GM06990 (cell line): ENCODE results near the gene S100A5.

Experiments
- DNase-seq: peaks from one replicate; pipeline ENCODE4 v3.0.0-alpha.2; 2011; ENCODE audit not compliant: insufficient read length; ENCODE audit errors: extremely low read depth
- H3K27me3 ChIP-seq: replicated peaks from 2 replicates; pipeline ENCODE4 v1.6.0; 2011; ENCODE audit warnings: low read length; ENCODE audit not compliant: control insufficient read depth, insufficient read depth
- H3K36me3 ChIP-seq: 2 replicates; pipeline ENCODE4 v1.5.1; 2011; ENCODE audit warnings: low read length; ENCODE audit not compliant: control insufficient read depth, insufficient read depth
- H3K4me3 ChIP-seq: replicated peaks from 2 replicates; pipeline ENCODE4 v1.5.1; 2011; ENCODE audit warnings: low read depth, mild to moderate bottlenecking, control low read depth, low read length
- TF ChIP-seq, protein P1 (sequence below): IDR thresholded peaks from 2 replicates; pipeline ENCODE4 v1.5.1; 2011; ENCODE audit warnings: low read length, control low read depth, mild to moderate bottlenecking, inconsistent platforms; ENCODE audit not compliant: insufficient read depth, poor library complexity, severe bottlenecking

The S100A5 gene

DNA sequence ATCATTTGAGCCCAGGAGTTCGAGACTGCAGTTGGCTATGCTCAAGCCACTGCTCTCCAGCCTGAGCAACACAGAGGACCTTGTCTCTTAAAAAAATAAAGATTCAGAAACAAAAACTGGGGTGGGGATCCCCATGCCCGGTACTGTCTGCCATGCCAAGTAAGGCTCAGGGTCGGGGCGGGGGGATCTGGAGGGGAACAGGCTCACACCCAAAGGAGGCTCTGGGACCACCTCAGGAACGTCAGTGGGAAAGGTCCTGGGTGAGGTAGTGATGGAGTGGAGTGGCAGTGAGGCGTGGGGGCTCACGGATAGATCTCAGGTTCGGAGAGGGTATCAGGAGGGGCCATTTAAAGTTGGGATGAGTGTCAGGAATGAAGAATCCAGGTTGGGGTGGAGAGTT lies 5.6 kb upstream of the S100A5 start:
- no peak for DNase-seq
- H3K36me3 ChIP-seq: no peaks in the 10 kb centered on the region
- H3K27me3 ChIP-seq: no peaks in the 10 kb centered on the region; the same call in 1 of the 2 replicates
- no peak overlapping the region for H3K4me3 ChIP-seq
- TF ChIP-seq, protein P1, sequence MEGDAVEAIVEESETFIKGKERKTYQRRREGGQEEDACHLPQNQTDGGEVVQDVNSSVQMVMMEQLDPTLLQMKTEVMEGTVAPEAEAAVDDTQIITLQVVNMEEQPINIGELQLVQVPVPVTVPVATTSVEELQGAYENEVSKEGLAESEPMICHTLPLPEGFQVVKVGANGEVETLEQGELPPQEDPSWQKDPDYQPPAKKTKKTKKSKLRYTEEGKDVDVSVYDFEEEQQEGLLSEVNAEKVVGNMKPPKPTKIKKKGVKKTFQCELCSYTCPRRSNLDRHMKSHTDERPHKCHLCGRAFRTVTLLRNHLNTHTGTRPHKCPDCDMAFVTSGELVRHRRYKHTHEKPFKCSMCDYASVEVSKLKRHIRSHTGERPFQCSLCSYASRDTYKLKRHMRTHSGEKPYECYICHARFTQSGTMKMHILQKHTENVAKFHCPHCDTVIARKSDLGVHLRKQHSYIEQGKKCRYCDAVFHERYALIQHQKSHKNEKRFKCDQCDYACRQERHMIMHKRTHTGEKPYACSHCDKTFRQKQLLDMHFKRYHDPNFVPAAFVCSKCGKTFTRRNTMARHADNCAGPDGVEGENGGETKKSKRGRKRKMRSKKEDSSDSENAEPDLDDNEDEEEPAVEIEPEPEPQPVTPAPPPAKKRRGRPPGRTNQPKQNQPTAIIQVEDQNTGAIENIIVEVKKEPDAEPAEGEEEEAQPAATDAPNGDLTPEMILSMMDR: no peak

DNA sequence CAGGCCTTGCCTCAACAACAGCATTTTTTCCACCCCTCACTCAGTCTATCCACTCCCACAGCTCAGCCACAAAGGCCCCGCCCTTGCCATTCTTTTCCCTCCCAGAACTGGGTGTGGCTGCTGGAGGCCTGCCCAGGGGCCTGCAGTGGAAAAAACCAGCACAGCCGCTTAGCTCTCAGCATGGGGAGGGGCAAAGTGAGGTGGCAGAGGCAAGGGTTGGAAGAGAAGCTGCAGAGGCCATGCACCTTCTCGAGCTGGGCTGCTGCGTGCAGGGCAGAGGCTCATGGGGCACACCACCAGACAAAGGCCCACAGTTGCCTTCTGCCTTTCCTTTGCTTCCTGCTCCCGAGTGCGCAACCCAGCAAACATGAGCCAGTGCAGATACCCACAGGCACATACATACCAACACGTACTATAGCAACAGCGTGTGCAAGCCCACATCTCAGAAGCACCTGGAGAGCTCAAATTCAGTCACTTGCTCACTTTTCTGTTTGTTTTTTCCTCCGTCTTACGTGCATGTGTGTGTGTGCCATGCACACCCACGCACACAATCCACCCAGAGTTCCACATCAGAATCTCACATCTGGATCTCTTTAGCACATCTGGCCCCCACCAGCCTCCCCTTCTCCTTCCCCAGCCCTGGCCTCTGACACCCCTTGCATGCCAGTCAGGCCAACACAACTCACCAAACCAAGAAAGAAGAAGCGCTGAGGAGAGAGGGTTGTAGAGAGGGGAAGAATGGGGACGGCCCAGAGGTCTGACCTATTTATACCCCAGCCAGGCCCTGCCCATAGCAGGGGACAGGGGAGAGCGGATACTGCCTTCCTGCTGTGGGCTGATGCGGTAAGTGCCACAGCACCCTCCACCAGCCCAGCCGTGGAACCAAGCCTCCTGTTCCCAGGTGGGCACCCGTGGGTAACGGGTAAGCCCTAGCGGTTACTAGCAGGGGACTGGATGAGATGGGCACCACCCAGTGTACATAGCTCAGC lies 4.6 kb upstream of the S100A5 start, which contains the start of gene S100A4:
Gene S100A4 (minus strand): TSS at position 740 of the 989 bp plus-strand sequence. CDS start 1,012 bp downstream, outside the sequence.
- Histone ChIP-seq H3K4me3 (no peak within 1 kb of the TSS), H3K27me3 (no peaks in the 10 kb centered on the region; the same call in 1 of the 2 replicates), H3K36me3 (no peaks in the 10 kb centered on the region)
- TF ChIP-seq, protein P1: no peak
- peak; percentile 61 for DNase-seq

DNA sequence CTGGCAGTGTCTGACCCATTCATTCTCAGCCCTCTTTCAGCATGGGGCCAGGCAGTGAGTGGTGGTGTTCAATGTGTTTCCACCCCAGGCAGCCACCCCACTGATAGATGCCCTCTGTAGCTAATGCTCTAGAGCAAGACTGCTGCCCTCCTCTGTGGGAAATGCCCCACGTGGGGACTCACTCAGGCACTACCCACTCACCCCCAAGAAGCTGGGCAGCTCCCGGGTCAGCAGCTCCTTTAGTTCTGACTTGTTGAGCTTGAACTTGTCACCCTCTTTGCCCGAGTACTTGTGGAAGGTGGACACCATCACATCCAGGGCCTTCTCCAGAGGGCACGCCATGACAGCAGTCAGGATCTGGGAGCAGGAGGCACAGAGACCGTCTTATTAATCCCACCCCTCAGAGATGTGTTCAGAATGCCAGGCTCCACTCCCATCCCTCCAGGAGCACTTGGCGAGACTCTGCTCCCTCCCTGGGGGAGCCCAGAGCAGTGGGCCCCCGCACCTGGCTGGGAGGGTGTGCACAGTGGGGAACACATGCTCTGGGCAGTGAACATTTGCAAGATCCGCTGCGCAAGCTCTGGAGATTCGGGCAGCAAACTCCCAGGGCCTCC lies 3.8 kb upstream of the S100A5 start:
- TF ChIP-seq, protein P1: no peak
- DNase-seq: no peak
- Histone ChIP-seq H3K36me3 (no peaks in the 10 kb centered on the region), H3K4me3 (no peak overlapping the region), H3K27me3 (no peaks in the 10 kb centered on the region; the same call in 1 of the 2 replicates)

DNA sequence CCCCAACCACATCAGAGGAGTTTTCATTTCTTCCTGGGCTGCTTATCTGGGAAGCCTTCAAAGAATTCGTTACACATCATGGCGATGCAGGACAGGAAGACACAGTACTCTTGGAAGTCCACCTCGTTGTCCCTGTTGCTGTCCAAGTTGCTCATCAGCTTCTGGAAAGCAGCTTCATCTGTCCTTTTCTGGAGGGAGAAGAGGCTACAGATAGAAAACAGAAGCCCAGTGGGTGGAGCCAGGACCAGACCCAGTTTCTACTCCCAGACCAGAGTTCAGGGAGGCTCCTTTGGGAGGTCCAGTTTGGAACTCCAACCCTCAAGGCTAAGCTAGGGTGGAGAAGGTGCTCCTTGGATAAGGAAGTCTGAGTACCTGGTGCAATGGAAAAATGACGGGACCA lies 3.0 kb upstream of the S100A5 start:
- DNase-seq: no peak
- no peak overlapping the region for H3K4me3 ChIP-seq
- TF ChIP-seq, protein P1: no peak
- H3K27me3 ChIP-seq: no peaks in the 10 kb centered on the region; the same call in 1 of the 2 replicates
- no peaks in the 10 kb centered on the region for H3K36me3 ChIP-seq

DNA sequence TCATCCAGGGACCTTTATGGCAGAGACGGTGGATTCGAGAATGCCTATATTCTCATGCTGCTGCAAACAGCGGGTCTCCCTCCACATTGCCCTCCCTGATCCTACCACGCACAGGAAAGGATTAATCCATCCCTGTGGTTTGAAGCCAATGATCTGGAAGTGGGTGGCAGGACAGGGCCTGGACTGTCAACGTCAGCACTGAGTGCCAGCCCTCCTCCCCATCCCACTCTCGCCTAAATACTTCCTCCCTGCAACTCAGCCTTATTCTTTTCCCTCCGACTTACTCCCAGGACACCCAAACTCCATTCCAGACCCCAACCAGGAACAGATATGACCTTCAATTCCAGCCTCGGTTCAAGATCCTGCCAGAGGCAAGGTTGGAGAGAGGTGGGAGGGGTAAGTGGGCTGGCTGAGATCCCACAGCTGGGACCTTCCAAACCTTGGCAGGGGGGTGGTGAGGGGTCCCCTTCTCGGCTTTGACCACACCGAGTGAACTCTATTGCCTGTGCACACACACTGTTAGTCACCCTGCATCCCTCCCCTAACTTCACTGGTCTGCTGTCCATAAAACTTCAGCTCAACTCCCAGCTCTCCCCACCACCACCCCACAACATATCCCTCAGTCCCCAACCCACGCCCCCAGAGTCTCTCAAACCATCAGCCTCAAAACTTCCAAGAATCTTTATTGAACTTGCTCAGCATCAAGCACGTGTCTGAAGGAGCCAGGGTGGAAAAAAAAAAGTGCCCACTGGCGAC lies 2.4 kb upstream of the S100A5 start:
- no peaks in the 10 kb centered on the region; the same call in 1 of the 2 replicates for H3K27me3 ChIP-seq
- no peak for DNase-seq
- TF ChIP-seq, protein P1: no peak
- no peaks in the 10 kb centered on the region for H3K36me3 ChIP-seq
- no peak overlapping the region for H3K4me3 ChIP-seq
